GM21825 (cell line): Measurements from ENCODE around the gene PLAC9.

Experiments
- ATAC-seq: cut with Tn5 transposase; IDR thresholded peaks from one replicate; pipeline ENCODE4 v1.9.1; 2021; ENCODE audit warnings: mild to moderate bottlenecking, moderate library complexity; ENCODE audit not compliant: unreplicated experiment

The PLAC9 gene

GRCh38 chr10:80177781-80178636, 45.5 kb downstream of the PLAC9 start:
- no peak for ATAC-seq

DNA sequence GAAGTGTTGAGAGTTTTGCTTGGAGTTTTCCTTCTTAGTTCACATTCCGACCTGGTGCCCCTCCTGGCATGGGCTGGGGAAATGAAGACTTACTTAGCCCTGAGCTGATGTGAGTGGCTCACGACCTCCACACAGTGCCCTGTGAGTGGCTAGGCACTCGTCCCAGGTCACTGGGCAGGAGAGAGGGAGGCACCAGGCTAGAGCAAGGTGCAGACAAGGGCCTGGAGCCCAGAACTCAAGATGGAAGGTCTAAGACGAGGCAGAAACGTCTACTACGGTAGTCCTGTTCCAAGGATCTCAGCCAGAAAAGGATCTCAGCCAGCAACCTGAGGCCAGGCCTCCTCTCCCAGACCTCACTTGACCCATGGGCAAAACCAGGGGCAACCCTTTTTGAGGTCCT, 50.5 kb downstream of the PLAC9 start:
- ATAC-seq: no peak

- no peak for ATAC-seq
Observed at GRCh38 chr10:80183436-80183835, 50.9 kb downstream of the PLAC9 start.

DNA sequence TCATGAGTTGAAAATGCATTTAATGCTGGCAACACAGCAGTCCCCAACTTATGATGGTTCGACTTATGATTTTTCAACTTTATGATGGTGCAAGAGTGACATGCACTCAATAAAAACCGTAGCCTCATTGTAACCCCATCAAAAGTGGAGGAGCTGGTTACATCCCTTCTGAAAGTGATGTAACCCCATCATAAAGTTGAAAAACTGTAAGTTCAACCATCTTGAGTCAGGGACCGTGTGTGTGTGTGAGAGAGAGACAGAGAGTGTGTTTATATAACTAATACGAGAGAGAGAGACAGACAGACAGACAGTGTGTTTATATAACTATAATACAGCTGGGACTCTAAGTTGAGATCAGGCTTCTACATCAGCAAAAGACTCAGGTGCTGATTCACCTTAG, 51.8 kb downstream of the PLAC9 start:
- ATAC-seq: no peak

GRCh38 chr10:80185578-80186299, 53.2 kb downstream of the PLAC9 start:
- no peak for ATAC-seq

- no peak for ATAC-seq
Observed at GRCh38 chr10:80186364-80187012, 54.0 kb downstream of the PLAC9 start.

DNA sequence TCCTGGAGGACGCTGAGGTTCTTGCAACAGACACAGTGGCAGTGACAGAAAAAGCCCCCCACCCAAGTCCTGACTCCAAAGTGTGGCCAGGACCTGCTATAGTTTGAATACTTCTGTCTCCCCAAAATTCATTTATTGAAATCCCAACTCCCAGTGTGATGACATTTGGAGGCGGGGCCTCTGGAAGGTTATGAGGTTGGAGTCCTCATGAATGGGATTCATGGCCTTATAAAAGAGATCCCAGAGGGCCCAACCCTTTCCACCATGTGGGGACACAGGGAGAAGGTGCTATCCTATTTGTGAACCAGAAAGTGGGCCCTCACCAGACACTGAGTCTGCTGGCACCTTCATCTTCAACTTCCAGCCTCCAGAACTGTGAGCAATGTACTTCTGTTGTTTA, 54.5 kb downstream of the PLAC9 start:
- ATAC-seq: no peak

GRCh38 chr10:80187465-80188409, 55.2 kb downstream of the PLAC9 start:
- peak; percentile 85 for ATAC-seq

GRCh38 chr10:80188713-80189112, 56.2 kb downstream of the PLAC9 start:
- no peak for ATAC-seq

DNA sequence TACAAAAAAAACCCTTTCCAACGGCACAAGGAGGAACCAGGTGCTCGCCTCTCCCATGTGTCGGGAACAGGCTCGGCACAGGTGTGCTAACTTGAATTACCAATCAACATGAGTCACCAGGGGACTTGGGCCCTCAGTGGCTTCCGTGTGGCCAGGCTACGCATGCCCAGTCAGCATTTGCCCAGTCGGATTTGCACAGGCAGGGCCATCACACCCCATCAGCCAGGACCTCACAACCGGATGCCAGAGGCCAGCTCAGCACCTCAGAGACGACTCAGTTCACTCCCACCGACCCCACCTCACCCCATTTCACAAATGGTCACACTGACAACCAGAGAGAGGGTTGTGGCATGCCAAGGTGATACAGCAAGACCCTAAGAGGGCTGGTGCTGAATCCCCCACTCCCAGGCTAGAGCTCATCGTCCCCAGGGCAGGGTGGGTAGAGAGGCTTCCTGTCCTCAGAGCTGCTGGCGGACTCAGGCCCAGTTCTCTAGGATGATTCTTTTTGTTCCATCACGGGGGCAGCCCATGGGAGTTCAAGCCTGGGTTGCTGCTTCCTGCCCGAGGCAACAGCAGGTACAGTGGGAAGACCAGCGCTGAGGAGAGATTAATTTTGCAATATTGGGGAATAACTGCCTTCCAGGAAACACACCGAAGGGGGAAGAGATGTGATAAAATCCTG, 59.2 kb downstream of the PLAC9 start:
- ATAC-seq: no peak

GRCh38 chr10:80192553-80192952, 60.0 kb downstream of the PLAC9 start:
- no peak for ATAC-seq

DNA sequence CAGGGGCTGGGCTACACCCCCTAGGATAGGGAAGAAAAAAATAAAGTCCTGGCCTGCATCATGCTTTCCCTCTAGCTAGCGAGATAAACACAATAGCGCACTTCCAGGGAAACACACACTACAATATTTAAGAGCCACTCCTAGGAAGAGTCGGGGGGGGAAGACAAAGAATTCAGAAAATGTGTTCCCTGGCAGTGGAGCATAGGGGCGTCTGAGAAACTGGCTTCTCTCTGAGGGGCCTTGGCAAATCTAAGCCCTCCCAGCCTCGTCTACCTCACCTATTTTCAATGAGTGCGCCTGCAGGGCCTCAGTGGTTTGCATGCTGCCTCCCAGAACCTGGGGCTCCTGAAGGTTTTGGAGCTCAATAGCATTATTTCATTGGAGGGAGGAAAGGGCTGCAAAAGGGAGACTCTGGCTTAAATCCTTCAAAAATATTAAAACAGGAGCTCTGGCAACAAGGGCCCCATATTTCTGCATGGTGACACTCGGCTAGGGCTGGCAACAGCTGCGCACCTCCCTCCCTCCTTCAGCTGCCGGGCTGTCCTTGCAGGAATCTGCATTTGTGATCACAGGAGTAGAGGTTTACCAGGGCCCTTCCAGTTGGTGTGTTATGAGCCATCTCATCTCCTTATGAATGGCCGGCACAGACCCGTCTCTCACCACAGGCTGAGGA, 62.0 kb downstream of the PLAC9 start:
- no peak for ATAC-seq
